Measurements from ENCODE around the gene LEF1. TPM values are rescaled to one million over a fixed set of nuclear protein-coding genes. Genes with fewer than 3 reads are reported as not detected.

The LEF1 gene
- total and polyA plus RNA-seq, 9 of the 15 experiments (the other 6 are each of a cell fraction or from before 2014, with no cell fraction given) = 15.1 to 81.1 (median 29.7) TPM

DNA sequence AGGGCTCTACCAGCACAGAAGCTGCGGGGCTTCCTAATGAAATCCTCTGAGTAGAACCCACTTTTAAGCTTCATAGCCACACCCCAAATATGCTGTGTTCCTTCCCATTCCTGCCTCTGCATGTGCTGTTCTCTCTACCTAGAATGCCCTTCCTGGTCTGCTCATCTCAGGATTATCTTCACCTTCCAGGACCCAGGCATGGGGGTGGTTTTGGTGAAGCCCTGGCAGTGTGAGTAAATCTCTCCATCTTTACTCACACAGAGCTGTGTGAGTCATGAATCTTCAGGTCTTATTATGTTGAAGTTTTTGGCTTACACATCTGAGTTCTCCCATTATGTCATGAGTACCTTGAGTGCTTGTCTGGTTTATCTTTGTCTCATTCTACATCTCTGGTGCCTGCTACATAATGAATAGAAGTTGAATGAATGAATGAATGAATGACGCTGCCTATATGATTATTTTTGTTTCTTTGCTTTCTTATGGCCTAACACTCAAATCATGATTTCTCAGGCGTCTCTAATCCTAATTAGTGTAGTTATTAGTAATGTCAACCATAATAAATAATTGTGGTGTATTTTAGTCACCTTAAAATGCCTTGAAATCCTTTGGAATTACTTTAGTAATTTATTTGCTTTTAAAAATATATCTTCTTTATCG lies 137.2 kb downstream of the LEF1 start:
- DNase-seq (ENCODE audit: extremely low read depth in 1 of 4, low spot score in 3 of 4) (peak in 1 of 4 experiments; percentile 17), FAIRE-seq (peak; percentile 29), ATAC-seq (no peak)
- peaks cover 41% of the 10 kb centered on the region; the same call in 2 of the 3 replicates for H3K36me3 ChIP-seq (ENCODE audit: control insufficient read depth, insufficient read depth, low read length)
- no peak overlapping the region for H3K27ac ChIP-seq (ENCODE audit: extremely low read depth, low read depth, low read length)
- WGBS (ENCODE audit: insufficient coverage, low coverage, missing lambda C conversion rate) = 79% methylated on average over 4 of the region's 4 CpGs
- no peak overlapping the region for H3K9ac ChIP-seq (ENCODE audit: insufficient read depth in 1 of 2, low read depth in 2 of 2, low read length in 2 of 2)
- no TSS peak for BruUV-seq (replicated peaks)
- CTCF ChIA-PET (ENCODE audit: low intra/inter-chr PET ratio) = no interaction called here
- no peak overlapping the region for H3K4me2 ChIP-seq (ENCODE audit: insufficient read depth, low read length)
- POLR2A ChIA-PET = interaction anchor here (1.8 kb wide), 1 partner anchor 15 kb away, joined by 6 read pairs; no protein-coding TSS in a partner anchor
- H3K79me2 ChIP-seq (ENCODE audit: control insufficient read depth, insufficient read depth, low read length) = no peaks in the 10 kb centered on the region
- no peak overlapping the region for H2AFZ ChIP-seq (ENCODE audit: low read depth, low read length)
- H3K9me3 ChIP-seq (replicated peaks; ENCODE audit: control insufficient read depth, insufficient read depth, low read depth, low read length) = no peaks in the 10 kb centered on the region
- H3K4me1 ChIP-seq (replicated peaks in 1 of 2; ENCODE audit: control insufficient read depth in 2 of 2, insufficient read depth in 2 of 2, low read length in 2 of 2) = no peaks in the 10 kb centered on the region
- no peak overlapping the region for H3K4me3 ChIP-seq
- H3K9me1 ChIP-seq (ENCODE audit: control insufficient read depth, insufficient read depth, low read length) = no peaks in the 10 kb centered on the region
- TF ChIP-seq DEAF1 (CRISPR knock-in tag; IDR thresholded peaks at IDR 0.05) (no peak), TCF3 (CRISPR knock-in tag; IDR thresholded peaks at IDR 0.05) (0 out of 2 replicates have a peak, but pooled peaks have one; percentile 8), CBFA2T3 (IDR thresholded peaks at IDR 0.05) (peak; percentile 25; the same call in 1 of the 2 replicates), ZNF24 (IDR thresholded peaks at IDR 0.05) (peak; percentile 70; the same call in 1 of the 2 replicates), EGR1 (conservative IDR thresholded peaks at IDR 0.05) (0 out of 2 replicates have a peak, but pooled peaks have one; percentile 13)
- TF ChIP-seq, protein P1, sequence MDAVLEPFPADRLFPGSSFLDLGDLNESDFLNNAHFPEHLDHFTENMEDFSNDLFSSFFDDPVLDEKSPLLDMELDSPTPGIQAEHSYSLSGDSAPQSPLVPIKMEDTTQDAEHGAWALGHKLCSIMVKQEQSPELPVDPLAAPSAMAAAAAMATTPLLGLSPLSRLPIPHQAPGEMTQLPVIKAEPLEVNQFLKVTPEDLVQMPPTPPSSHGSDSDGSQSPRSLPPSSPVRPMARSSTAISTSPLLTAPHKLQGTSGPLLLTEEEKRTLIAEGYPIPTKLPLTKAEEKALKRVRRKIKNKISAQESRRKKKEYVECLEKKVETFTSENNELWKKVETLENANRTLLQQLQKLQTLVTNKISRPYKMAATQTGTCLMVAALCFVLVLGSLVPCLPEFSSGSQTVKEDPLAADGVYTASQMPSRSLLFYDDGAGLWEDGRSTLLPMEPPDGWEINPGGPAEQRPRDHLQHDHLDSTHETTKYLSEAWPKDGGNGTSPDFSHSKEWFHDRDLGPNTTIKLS (IDR thresholded peaks at IDR 0.05; ENCODE audit: borderline replicate concordance, low read depth) = no peak
- H4K20me1 ChIP-seq (replicated peaks; ENCODE audit: control insufficient read depth, insufficient read depth, low read length) = no peaks in the 10 kb centered on the region
- in situ Hi-C loops (cut with MboI) = no loop called here
- intact Hi-C loops (cut with micrococcal nuclease) = loop anchor here (2.0 to 10.0 kb wide), 5 partner anchors 29 to 1373 kb away; no protein-coding TSS in a partner anchor
- no peaks in the 10 kb centered on the region for H3K27me3 ChIP-seq (ENCODE audit: control insufficient read depth in 2 of 2, insufficient read depth in 2 of 2, low read length in 2 of 2)

All from K562 (cell line).